Fibroblast of mammary gland (primary cell): Measurements from ENCODE around the gene ACBD3.

Experiments
- DNase-seq: peaks from one replicate; pipeline ENCODE4 v3.0.0-alpha.2; 2010; ENCODE audit warnings: low read depth
- H3K4me3 ChIP-seq: 2 replicates; pipeline ENCODE4 v1.5.1; 2011; ENCODE audit warnings: low read depth, mild to moderate bottlenecking, low read length, moderate library complexity; ENCODE audit not compliant: control insufficient read depth
- TF ChIP-seq, protein P1 (sequence below): conservative IDR thresholded peaks from 2 replicates; pipeline ENCODE4 v1.5.1; 2011; ENCODE audit warnings: low read depth, low read length, inconsistent platforms; ENCODE audit not compliant: control insufficient read depth, insufficient read depth

Gene ACBD3

GRCh38 chr1:226110249-226111097, 76.1 kb downstream of the ACBD3 start:
- TF ChIP-seq, protein P1, sequence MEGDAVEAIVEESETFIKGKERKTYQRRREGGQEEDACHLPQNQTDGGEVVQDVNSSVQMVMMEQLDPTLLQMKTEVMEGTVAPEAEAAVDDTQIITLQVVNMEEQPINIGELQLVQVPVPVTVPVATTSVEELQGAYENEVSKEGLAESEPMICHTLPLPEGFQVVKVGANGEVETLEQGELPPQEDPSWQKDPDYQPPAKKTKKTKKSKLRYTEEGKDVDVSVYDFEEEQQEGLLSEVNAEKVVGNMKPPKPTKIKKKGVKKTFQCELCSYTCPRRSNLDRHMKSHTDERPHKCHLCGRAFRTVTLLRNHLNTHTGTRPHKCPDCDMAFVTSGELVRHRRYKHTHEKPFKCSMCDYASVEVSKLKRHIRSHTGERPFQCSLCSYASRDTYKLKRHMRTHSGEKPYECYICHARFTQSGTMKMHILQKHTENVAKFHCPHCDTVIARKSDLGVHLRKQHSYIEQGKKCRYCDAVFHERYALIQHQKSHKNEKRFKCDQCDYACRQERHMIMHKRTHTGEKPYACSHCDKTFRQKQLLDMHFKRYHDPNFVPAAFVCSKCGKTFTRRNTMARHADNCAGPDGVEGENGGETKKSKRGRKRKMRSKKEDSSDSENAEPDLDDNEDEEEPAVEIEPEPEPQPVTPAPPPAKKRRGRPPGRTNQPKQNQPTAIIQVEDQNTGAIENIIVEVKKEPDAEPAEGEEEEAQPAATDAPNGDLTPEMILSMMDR: no peak
- H3K4me3 ChIP-seq: peak overlapping the region; percentile 47
- peak; percentile 61 for DNase-seq

GRCh38 chr1:226109829-226110248, 76.7 kb downstream of the ACBD3 start:
- DNase-seq: peak; percentile 75
- H3K4me3 ChIP-seq: peak overlapping the region; percentile 55
- TF ChIP-seq, protein P1: no peak

DNA sequence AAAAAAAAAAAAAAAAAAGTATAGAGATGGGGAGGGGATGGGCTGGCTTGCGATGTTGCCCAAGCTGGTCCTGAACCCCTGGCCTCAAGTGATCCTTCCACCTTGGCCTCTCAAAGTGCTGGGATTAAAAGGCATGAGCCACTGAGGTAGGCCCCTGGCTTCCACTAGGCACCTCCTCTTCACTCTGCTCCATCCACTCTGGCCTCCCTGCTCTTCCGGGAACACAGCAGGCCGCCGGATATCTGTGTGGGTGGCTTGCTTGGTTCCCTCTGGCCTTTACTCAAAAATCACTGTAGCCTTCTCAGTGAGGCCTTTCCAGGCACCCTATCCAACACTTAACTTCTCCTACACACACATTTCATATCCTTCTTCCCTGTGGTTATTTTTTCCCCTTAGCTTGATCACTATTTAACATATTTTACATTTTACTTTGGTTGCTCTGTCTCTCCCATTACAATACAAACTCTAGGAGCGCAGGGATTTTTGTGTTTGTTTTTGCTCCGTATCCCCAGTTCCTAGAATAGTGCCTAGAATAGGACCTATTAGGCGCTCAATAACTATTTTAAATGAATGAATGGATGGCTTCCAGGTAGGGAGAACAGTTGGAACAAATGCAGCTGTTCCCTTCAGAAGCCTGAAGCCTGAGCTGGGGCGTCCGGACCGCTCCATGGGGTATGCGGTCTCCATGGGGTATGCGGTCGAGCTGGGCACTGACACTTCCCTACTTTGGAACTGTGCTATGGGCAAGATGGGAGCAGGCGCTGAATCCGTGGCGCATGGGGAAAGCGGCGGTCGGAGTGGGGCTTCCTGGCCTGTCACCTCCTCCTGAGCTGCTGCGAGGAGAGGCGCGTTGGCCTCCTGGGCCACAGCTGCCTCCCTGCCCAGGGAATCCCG, 77.4 kb downstream of the ACBD3 start:
- H3K4me3 ChIP-seq: peak overlapping the region; percentile 55
- peak; percentile 70 for DNase-seq
- TF ChIP-seq, protein P1: no peak

DNA sequence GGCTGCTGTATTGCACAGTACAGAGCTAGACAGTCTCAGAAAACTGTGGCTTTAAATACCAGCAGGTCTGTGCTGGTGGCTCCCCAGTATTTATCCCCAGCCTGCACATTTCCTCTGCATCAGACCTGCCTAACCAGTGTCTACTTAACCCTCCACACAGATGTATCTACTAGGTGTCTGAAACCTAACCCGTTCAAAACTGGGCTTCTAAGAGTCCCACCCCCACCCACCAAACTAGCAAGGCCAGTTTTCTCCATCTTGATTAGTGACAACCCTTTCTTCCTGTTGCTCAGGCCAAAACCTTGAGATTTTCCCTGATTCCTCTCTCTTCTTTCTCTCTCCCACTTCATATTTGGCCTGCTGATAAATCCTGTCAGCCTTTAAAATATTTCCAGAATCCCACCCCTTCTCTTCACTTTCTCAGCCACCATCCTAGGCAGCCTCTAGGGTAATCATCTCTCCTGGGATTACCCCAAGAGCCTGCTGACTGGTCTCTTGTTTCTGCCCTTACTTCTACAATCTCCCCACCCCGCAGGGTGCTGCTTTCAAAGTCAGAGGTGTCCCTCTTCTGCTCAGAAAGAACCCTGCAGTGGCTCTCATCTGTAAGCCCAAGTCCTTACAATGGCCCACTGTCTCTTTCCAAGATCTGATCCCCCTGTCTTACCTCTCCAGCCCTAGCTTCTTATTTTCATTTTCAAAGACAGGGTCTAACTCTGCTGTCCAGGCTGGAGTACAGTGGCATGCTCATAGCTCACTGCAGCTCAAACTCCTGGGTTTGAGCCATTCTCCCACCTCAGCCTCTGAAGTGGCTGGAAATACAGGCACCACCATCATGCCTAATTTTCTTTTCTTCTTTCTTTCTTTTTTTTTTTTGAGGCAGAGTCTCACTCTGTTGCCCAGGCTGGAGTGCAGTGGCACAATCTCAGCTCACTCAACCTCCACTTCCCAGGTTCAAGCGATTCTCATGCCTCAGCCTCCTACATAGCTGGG, 78.8 kb downstream of the ACBD3 start:
- no peak overlapping the region for H3K4me3 ChIP-seq
- TF ChIP-seq, protein P1: no peak
- no peak for DNase-seq

GRCh38 chr1:226104671-226105121, 81.8 kb downstream of the ACBD3 start:
- H3K4me3 ChIP-seq: no peak overlapping the region

More at GRCh38 chr1:226104671-226105121, 81.8 kb downstream of the ACBD3 start:
- peak; percentile 79 for DNase-seq
- TF ChIP-seq, protein P1: no peak
